HG03469 (cell line): ENCODE results near the gene ZFP91.

Experiments
- ATAC-seq: cut with Tn5 transposase; IDR thresholded peaks from one replicate; pipeline ENCODE4 v1.9.1; 2021; ENCODE audit warnings: mild to moderate bottlenecking, moderate library complexity, moderate number of reproducible peaks; ENCODE audit not compliant: unreplicated experiment

The ZFP91 gene

GRCh38 chr11:58626934-58627483 lies 48.1 kb downstream of the ZFP91 start:
- no peak for ATAC-seq

GRCh38 chr11:58628446-58628845 lies 49.6 kb downstream of the ZFP91 start:
- no peak for ATAC-seq

- ATAC-seq = no peak
Measured at GRCh38 chr11:58629857-58630256, 51.0 kb downstream of the ZFP91 start.

GRCh38 chr11:58631378-58631777 lies 52.5 kb downstream of the ZFP91 start:
- no peak for ATAC-seq

GRCh38 chr11:58632510-58632909 lies 53.6 kb downstream of the ZFP91 start:
- ATAC-seq = no peak

GRCh38 chr11:58636587-58636986 lies 57.7 kb downstream of the ZFP91 start:
- ATAC-seq = no peak

- ATAC-seq = no peak
Measured at GRCh38 chr11:58637371-58637770, 58.5 kb downstream of the ZFP91 start.

- no peak for ATAC-seq
Measured at GRCh38 chr11:58639103-58639502, 60.2 kb downstream of the ZFP91 start.

- no peak for ATAC-seq
Measured at GRCh38 chr11:58639669-58640068, 60.8 kb downstream of the ZFP91 start.

GRCh38 chr11:58640386-58641023 lies 61.6 kb downstream of the ZFP91 start:
- ATAC-seq = no peak

- no peak for ATAC-seq
Measured at GRCh38 chr11:58641341-58641740, 62.5 kb downstream of the ZFP91 start.

- ATAC-seq = no peak
Measured at GRCh38 chr11:58641803-58642581, 63.1 kb downstream of the ZFP91 start.

- no peak for ATAC-seq
Measured at GRCh38 chr11:58645854-58646253, 67.0 kb downstream of the ZFP91 start.

- ATAC-seq = peak; percentile 82
Measured at GRCh38 chr11:58647141-58647699, 68.4 kb downstream of the ZFP91 start.

GRCh38 chr11:58647866-58648265 lies 69.0 kb downstream of the ZFP91 start:
- ATAC-seq = no peak

- ATAC-seq = no peak
Measured at GRCh38 chr11:58649623-58650022, 70.8 kb downstream of the ZFP91 start.

- no peak for ATAC-seq
Measured at GRCh38 chr11:58650496-58650895, 71.6 kb downstream of the ZFP91 start.

- ATAC-seq = no peak
Measured at GRCh38 chr11:58652726-58653280, 73.9 kb downstream of the ZFP91 start.

GRCh38 chr11:58654079-58654907 lies 75.4 kb downstream of the ZFP91 start:
- peak; percentile 96 for ATAC-seq

- ATAC-seq = no peak
Measured at GRCh38 chr11:58654908-58655296, 76.0 kb downstream of the ZFP91 start.

- no peak for ATAC-seq
Measured at GRCh38 chr11:58656348-58656747, 77.5 kb downstream of the ZFP91 start.
